NCI-H226 (cell line): ENCODE data around the gene SCIMP.
"Not testable (repeated sequence)": the region's sequence is repeated elsewhere in the genome, so short reads cannot be mapped to it uniquely, and the experiment has no call there.

Experiments used
- DNase-seq: peaks from one replicate; pipeline ENCODE4 v3.0.0-alpha.2; 2015

The SCIMP gene

GRCh38 chr17:5183410-5183793 lies 51.3 kb downstream of the SCIMP start:
- DNase-seq = no peak

GRCh38 chr17:5182597-5183409 lies 51.9 kb downstream of the SCIMP start:
- no peak for DNase-seq

GRCh38 chr17:5181509-5182305 lies 53.0 kb downstream of the SCIMP start:
- no peak for DNase-seq

- DNase-seq = no peak
These were observed 55.7 kb downstream of the SCIMP start for GRCh38 chr17:5179003-5179402.

GRCh38 chr17:5175027-5175426 lies 59.6 kb downstream of the SCIMP start:
- DNase-seq = not testable (repeated sequence)

- DNase-seq = peak; percentile 85
These were observed 68.7 kb downstream of the SCIMP start for GRCh38 chr17:5165791-5166564.

GRCh38 chr17:5164436-5164835 lies 70.2 kb downstream of the SCIMP start:
- no peak for DNase-seq

GRCh38 chr17:5161793-5162192 lies 72.9 kb downstream of the SCIMP start:
- not testable (repeated sequence) for DNase-seq

- not testable (repeated sequence) for DNase-seq
These were observed 74.0 kb downstream of the SCIMP start for GRCh38 chr17:5160702-5161101.
